DMS79 (cell line): ENCODE data around the gene ABCA3.
A peak's percentile ranks its signal among the peaks of the same experiment; 100 is the strongest.
"Not testable (repeated sequence)": the region's sequence is repeated elsewhere in the genome, so short reads cannot be mapped to it uniquely, and the experiment has no call there.

Experiments
- DNase-seq: peaks from one replicate; lab custom pipeline; 2025; lab: John Stamatoyannopoulos, UW

The ABCA3 gene

GRCh38 chr16:2340564-2341455, at the start of gene ABCA3:
TSS of gene ABCA3 (minus strand) at chr16:2340728. CDS start at chr16:2326466, 14,262 bp downstream.
- DNase-seq: peak; percentile 67

DNA sequence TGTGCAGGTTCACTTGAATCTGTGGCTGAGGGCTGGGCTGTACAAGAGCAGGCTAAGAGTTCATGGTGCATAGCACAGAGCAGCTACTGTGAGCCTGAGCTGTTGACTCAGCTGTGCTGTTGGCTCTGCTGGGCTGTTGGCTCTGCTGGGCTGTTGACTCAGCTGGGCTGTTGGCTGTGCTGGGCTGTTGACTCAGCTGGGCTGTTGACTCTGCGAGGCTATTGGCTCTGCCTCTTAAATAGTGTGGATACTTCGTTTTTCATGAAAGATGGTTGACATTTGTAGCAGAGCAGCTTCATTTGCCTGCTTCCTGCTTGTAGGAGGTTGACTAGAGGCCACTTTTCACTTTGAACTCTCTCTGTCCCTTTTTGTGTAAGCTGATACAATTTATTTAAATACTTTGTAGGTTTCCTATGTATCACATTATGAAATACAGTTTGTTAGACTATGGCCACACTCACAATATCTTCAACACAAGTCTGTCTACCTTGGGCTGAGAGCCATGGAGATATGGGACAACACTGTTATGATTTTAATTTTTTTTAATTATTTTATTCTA, 48.4 kb upstream of the ABCA3 start:
- no peak for DNase-seq

- no peak for DNase-seq
These were observed 47.8 kb upstream of the ABCA3 start for GRCh38 chr16:2388139-2388874.

- DNase-seq: no peak
These were observed 46.5 kb upstream of the ABCA3 start for GRCh38 chr16:2386990-2387389.

- DNase-seq: not testable (repeated sequence)
These were observed 45.5 kb upstream of the ABCA3 start for GRCh38 chr16:2385982-2386381.

DNA sequence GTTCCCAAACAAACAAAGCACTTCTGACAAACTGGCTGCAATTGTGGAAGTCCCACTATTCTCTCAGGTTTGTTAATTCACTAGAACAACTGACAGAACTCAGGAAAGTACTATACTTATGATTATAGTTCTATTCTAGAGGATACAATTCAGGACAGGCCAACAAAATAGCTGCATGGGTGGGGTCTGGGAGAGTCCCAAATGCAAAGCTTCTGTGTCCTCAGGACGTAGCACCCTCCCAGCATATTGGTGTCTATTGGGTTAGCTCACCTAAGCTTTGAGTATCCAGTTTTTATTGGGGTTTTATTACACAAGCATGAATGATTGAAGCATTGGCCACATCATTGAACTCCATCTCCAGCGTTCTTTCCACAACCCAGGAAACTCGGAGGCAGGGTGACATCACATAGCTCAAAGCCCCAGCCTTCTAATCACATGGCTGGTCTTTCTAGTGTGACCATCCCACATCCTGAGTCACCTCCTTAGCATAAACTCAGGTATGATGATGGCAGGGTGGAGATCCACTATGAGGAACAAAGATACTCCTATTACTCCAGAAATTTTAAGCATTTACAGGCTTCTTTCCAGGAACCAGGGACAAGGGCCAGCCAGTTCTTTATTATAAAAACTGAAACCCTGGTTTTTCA, 44.8 kb upstream of the ABCA3 start:
- no peak for DNase-seq

- DNase-seq: no peak
These were observed 43.9 kb upstream of the ABCA3 start for GRCh38 chr16:2384426-2384825.

GRCh38 chr16:2383501-2383900, 43.0 kb upstream of the ABCA3 start:
- no peak for DNase-seq

GRCh38 chr16:2374644-2375043, 34.1 kb upstream of the ABCA3 start:
- no peak for DNase-seq

GRCh38 chr16:2373176-2373575, 32.6 kb upstream of the ABCA3 start:
- DNase-seq: no peak

DNA sequence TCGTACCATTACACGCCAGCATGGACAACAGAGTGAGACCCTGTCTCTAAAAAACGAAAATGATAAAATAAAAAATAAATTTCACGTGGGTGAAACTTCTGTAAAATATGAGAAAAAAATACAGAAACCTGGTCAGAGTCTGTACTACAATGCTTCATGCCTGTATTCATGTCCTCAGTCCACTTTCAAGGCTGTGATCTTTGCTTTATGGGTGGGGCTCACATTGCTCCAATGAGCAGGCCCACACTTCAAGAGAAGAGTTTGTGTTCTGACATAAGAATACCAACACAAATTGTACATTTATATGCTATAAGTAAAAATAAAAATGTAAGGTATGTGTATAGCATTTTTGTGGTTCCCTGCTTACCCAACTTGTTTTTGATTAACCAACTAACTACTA, 32.2 kb upstream of the ABCA3 start:
- no peak for DNase-seq

GRCh38 chr16:2371421-2371820, 30.9 kb upstream of the ABCA3 start:
- DNase-seq: no peak

DNA sequence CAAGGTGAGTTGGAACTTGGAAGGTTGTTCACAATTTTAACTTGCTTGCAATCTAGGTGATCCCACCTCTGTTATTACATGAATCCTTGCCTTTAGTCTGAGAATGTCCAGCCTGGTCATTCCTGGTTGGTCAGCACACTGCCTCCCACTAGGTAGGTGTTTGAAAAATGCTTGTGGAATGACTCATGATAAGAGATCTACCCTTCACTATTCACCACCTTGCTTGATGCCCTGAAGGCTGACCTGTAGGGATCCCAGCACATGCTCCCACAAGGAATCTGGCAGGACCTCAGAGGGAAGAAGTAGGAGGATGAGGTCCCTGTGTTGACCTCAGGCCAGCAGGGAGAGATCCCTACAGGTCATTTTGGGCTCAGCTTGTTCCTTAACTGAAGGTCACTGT, 30.2 kb upstream of the ABCA3 start:
- DNase-seq: no peak

DNA sequence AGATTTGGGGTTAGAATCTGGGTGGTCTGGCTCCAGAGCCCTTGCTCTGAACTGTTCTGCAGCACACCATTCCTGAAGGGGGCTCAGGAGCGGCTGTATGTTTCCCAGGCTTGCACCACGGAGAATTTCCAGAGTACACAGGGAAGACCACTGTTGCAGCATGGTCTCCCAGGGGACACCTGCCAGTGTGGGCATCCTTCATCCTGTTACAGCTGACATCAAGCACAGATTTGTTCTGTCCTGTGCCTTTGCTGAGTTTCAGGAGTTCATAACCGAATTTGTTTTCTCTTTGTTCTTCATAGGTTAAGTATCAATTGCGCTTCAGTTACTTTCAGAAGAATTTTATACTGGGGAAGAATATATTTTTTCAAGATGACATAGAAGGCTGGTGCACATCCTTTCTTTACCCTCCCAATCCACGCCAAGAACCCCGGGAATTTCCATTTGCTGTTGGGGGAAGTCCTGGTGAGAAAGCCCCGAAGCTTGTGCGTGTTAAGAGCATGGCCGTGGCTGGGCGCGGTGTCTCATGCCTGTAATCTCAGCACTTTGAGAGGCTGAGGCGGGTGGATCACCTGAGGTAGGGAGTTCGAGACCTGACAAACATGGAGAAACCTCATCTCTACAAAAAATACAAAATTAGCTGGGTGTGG, 26.3 kb upstream of the ABCA3 start:
- no peak for DNase-seq

DNA sequence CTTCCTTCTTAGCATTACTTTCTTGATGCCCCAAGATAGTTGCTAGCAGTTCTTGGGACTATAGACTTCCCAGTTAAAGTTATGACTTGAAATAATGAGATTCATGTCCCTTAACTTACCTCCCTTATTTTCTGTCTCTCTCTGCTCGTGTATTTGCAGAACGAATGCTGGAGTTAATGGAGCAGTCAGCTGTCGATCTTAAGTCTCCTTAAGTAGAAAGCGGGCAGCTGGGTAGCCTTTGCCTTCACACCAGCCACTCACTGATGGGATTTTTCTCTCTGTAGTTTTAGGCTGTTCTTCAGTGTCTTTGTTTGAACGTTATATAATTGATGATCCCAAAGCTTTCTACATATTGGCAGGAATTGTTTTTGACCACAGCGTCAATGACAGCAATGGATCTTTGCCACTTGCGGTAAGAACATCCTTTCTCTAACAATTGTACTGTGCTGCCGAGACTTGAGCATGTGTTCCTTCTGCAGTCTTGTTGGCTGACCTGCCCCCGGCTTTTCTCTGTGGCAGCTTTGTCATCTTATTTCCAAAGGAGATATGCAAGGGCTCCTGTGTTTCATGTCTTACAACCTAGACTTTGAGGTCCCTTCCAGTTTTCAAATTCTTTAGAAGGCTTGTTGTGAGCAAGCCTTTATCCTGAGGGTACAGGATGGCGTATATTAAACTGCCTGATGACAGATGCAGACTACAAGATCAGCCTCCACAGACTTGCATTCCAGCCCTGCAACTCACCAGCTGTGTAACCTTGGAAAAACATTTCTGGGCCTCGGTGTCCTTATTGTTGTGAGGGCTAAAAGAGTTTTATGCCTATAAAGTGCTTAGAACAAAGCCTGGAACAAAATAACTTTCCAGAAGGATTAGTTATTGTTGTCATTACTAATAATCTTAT, 25.1 kb upstream of the ABCA3 start:
- no peak for DNase-seq

- DNase-seq: no peak
These were observed 24.2 kb upstream of the ABCA3 start for GRCh38 chr16:2364638-2365210.

GRCh38 chr16:2362218-2362617, 21.7 kb upstream of the ABCA3 start:
- no peak for DNase-seq

- DNase-seq: no peak
These were observed 20.6 kb upstream of the ABCA3 start for GRCh38 chr16:2361129-2361528.

- no peak for DNase-seq
These were observed 19.4 kb upstream of the ABCA3 start for GRCh38 chr16:2359919-2360318.

- no peak for DNase-seq
These were observed 18.3 kb upstream of the ABCA3 start for GRCh38 chr16:2358811-2359210.

DNA sequence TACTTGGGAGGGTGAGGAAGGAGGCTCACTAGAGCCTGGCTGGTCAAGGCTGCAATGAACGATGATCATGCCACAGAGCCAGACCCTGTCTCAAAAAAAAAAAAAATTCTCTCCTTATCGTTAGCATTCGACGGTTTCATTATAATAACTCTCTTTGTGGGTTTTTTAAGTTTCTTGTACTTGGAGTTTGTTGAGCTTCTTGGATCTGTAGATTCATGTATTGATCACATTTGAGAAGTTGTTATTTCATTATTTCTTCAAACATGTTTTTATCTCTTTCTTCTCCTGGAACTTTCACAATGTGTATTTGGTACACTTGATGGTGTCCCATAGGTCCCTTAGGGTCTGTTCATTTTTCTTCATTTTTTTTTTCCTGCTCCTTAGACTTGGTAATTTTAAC, 16.8 kb upstream of the ABCA3 start:
- DNase-seq: no peak
